Thoracic aorta (tissue), 2 donors: ENCODE data around the gene PRF1. TPM values are rescaled to one million over a fixed set of nuclear protein-coding genes. Genes with fewer than 3 reads are reported as not detected.

Experiments
- ATAC-seq: fragments of 150-250 bp; one replicate; pipeline ENCODE4 v1.8.0; 2017; ENCODE audit warnings: low read depth; ENCODE audit not compliant: insufficient number of reproducible peaks, low FRiP score
- DNase-seq: peaks from one replicate; pipeline ENCODE4 v3.0.0-alpha.2; 2020; ENCODE audit warnings: low spot score
- H3K27ac ChIP-seq, 2 donors: fragments of 200-600 bp; sonication (generic); 1 replicate in 1 of 2; 2 replicates in 1 of 2; pipeline ENCODE4 v1.5.1; 2016; ENCODE audit warnings: mild to moderate bottlenecking in 2 of 2, moderate library complexity in 2 of 2
- H3K27me3 ChIP-seq: fragments of 200-600 bp; sonication (generic); replicated peaks from 2 replicates; pipeline ENCODE4 v1.6.0; 2016; ENCODE audit warnings: mild to moderate bottlenecking; ENCODE audit not compliant: insufficient read depth
- H3K36me3 ChIP-seq: fragments of 200-600 bp; sonication (generic); one replicate; pipeline ENCODE4 v1.5.1; 2016
- H3K4me1 ChIP-seq, 2 donors: fragments of 200-600 bp; sonication (generic); 1 replicate in 1 of 2; 2 replicates in 1 of 2; pipeline versions ENCODE4 v1.5.1 to v1.6.0; 2016; ENCODE audit warnings: low read depth in 2 of 2, mild to moderate bottlenecking in 1 of 2; ENCODE audit not compliant: control insufficient read depth in 1 of 2
- H3K4me3 ChIP-seq: fragments of 200-600 bp; sonication (generic); 2 replicates; pipeline ENCODE4 v1.5.1; 2016; ENCODE audit warnings: mild to moderate bottlenecking
- H3K9me3 ChIP-seq: fragments of 200-600 bp; sonication (generic); 2 replicates; pipeline ENCODE4 v1.5.1; 2016
- total RNA-seq, 2 donors: library from RNA; depleted of rRNA; stranded (reverse); fragments of >200 nt; gene quantifications; one replicate each; pipeline versions ENCODE4 v1.1.0 to v1.2.3, GENCODE V29; 2016
- TF ChIP-seq, protein P1 (sequence below): fragments of 200-600 bp; sonication (generic); IDR thresholded peaks from one replicate; pipeline ENCODE4 v1.5.1; 2019; ENCODE audit warnings: antibody characterized with exemption

PRF1 gene
- total RNA-seq, 2 donors from 2014 or later, result 3.7 to 5.4 TPM

DNA sequence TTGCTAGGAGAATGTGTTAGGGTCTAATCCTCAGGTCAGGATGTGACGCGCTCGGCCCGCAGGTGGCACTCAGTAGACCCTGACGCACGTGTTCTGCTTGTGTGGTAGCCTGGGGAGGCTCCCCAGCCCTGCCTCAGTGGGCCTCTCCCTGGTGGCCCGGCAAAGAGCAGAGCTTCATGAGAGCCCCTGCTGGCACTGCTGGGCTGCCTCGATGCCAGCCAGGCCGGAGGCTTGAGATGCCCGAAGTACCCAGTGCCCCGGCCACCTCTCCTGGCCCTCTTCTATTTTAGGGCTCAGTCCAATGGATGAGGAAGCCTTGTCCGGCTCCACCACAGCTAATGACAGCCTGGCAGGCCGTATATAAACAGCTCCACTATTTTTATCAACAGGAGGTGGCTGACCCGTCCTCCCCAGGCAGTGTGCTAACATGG is 42.0 kb downstream of the PRF1 start:
- DNase-seq (no peak), ATAC-seq (no peak)
- no peak overlapping the region for H3K27ac ChIP-seq

DNA sequence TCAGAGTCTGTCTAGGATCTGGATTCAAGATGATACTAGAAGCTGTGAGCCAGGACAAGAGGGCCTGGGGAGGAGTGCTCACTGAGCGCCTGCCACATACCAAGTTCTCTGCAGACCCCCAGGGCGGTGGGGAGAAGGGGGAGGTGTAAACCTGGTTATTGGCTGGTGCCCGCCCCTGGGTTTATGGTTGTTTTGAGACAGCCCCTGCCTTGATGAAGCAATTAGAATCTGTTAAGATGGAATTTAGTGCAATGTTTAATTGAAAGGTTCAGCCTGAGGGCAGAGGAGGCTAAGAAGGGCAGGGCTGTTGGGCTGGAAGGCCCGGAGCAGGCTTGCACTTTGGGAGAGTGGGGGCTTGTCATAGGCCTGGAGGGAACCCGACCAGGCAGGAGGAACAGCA is 42.7 kb downstream of the PRF1 start:
- no peak overlapping the region for H3K27ac ChIP-seq

More for the DNA sequence above, 42.0 kb downstream of the PRF1 start:
- Histone ChIP-seq H3K4me1 (peaks cover 0 to 5% of the 10 kb centered on the region in 2 donors), H3K36me3 (no peaks in the 10 kb centered on the region), H3K4me3 (no peak overlapping the region), H3K27me3 (no peaks in the 10 kb centered on the region), H3K9me3 (no peaks in the 10 kb centered on the region)
- TF ChIP-seq, protein P1, sequence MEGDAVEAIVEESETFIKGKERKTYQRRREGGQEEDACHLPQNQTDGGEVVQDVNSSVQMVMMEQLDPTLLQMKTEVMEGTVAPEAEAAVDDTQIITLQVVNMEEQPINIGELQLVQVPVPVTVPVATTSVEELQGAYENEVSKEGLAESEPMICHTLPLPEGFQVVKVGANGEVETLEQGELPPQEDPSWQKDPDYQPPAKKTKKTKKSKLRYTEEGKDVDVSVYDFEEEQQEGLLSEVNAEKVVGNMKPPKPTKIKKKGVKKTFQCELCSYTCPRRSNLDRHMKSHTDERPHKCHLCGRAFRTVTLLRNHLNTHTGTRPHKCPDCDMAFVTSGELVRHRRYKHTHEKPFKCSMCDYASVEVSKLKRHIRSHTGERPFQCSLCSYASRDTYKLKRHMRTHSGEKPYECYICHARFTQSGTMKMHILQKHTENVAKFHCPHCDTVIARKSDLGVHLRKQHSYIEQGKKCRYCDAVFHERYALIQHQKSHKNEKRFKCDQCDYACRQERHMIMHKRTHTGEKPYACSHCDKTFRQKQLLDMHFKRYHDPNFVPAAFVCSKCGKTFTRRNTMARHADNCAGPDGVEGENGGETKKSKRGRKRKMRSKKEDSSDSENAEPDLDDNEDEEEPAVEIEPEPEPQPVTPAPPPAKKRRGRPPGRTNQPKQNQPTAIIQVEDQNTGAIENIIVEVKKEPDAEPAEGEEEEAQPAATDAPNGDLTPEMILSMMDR, result no peak

DNA sequence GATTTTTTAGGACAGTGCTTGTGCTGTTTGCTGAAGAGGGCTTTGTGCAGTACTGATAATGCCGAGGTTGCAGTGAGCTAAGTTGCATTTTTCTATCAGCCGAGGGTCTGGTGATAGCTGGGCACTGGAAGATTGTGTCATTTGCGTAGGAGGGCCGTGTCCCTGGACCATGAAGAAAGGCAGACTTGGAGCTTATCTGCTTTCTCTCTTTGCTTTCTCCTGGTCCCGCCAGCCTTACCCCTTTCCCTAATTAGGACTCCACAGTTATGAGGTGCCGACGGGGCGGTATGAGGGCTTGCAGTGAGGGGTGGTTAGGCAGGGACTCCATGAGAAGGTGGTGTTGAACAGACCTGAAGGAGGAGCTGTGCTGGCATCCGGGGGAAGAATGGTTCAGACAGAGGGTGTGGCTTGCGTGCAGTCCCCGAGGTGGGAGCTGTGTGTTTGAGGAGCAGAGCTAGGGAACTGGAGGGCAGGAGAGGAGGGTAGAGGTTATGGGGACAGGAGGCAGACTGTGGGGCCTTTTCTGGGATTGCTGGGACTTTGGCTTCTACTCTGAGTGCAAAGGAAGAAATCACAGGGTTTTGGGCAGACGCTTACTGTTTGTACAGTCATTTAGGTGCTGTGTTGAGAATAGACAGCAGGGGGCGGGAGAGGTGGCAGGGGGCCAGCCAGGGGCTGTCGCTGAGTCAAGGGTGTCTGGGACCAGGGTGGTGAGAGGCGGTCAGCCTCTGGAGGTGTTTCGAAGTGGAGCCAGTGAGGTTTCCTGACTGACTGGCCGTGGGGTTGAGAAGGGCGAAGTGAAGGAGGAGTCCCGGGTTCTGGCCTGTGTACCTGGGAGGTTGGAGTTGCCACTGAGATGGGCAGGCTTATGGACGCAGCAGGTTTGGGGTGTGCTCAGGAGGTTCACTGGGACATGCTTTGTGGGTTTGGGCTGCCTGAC is 43.4 kb downstream of the PRF1 start:
- Histone ChIP-seq H3K27me3 (no peaks in the 10 kb centered on the region), H3K9me3 (no peaks in the 10 kb centered on the region), H3K27ac (no peak overlapping the region), H3K4me3 (peak overlapping the region; percentile 31), H3K36me3 (no peaks in the 10 kb centered on the region), H3K4me1 (peaks cover 0 to 5% of the 10 kb centered on the region in 2 donors)
- TF ChIP-seq, protein P1, result peak; percentile 48
- DNase-seq (peak; percentile 19), ATAC-seq (no peak)

More for the DNA sequence above, 42.7 kb downstream of the PRF1 start:
- Histone ChIP-seq H3K4me1 (peaks cover 0 to 5% of the 10 kb centered on the region in 2 donors), H3K36me3 (no peaks in the 10 kb centered on the region), H3K4me3 (no peak overlapping the region), H3K27me3 (no peaks in the 10 kb centered on the region), H3K9me3 (no peaks in the 10 kb centered on the region)
- TF ChIP-seq, protein P1, result no peak
- DNase-seq (no peak), ATAC-seq (no peak)

DNA sequence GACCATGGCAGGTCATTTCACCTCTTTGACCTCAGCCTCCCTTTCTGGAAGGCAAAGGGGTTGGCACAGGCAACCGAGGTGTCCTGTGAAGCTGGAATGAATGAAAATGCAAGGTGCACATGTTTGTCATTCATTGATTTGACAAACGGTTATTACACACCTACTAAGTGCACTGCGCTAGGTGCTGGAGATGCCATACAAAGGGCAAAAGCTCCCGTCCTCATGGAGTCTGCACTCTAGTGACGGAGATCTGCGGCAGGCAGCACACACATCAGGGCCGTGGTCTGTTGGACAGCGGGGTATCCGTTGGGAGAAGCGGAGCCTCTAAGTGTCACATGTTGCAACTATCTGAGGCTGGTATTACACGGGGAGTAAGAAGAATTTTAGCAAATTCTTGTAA is 44.2 kb downstream of the PRF1 start:
- DNase-seq (no peak), ATAC-seq (no peak)
- Histone ChIP-seq H3K4me3 (no peak overlapping the region), H3K27me3 (no peaks in the 10 kb centered on the region), H3K4me1 (peaks cover 0 to 5% of the 10 kb centered on the region in 2 donors), H3K9me3 (no peaks in the 10 kb centered on the region), H3K36me3 (no peaks in the 10 kb centered on the region), H3K27ac (no peak overlapping the region)
- TF ChIP-seq, protein P1, result no peak

DNA sequence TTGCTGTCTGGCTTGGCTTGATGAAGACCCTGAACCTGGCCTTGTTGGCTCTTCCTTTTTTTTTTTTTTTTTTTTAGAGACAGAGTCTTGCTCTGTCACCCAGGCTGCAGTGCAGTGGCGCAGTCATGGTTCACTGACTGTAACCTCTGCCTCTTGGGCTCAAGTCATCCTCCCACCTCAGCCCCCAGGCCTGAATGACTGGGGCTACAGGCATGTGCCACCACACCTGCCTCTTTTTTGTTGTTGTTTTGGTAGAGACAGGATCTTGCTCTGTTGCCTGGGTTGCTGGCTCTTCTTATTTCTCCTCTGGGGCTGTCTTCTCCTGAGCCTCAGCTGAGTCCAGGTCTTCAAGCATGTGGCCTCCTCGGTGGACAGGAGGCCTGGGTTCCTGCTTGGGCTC is 44.7 kb downstream of the PRF1 start:
- ATAC-seq, result no peak
- no peak overlapping the region for H3K4me3 ChIP-seq
- no peak for DNase-seq

More for the DNA sequence above, 44.7 kb downstream of the PRF1 start:
- no peaks in the 10 kb centered on the region for H3K9me3 ChIP-seq
- no peak overlapping the region for H3K27ac ChIP-seq
- no peaks in the 10 kb centered on the region for H3K27me3 ChIP-seq
- TF ChIP-seq, protein P1, result no peak
- no peaks in the 10 kb centered on the region for H3K36me3 ChIP-seq
- peaks cover 0 to 5% of the 10 kb centered on the region in 2 donors for H3K4me1 ChIP-seq
